Keratinocyte (primary cell): ENCODE measurements around the gene TMOD3. TPM values are rescaled to one million over a fixed set of nuclear protein-coding genes. Genes with fewer than 3 reads are reported as not detected.

Experiments
- DNase-seq: peaks from one replicate; pipeline ENCODE4 v3.0.0-alpha.2; 2011; ENCODE audit warnings: low read depth, missing footprints, low spot score
- FAIRE-seq: peaks from 2 replicates; lab custom pipeline; 2011; peaks lifted over from hg19 to GRCh38; lab: Jason Lieb, UNC
- H2AFZ ChIP-seq: 2 replicates; pipeline ENCODE4 v1.6.0; 2012; ENCODE audit warnings: low read length, control low read depth, inconsistent platforms; ENCODE audit not compliant: control insufficient read depth
- H3K27ac ChIP-seq: 2 replicates; pipeline ENCODE4 v1.5.1; 2011; ENCODE audit warnings: low read length; ENCODE audit not compliant: control insufficient read depth, insufficient read depth
- H3K27me3 ChIP-seq: 3 replicates; pipeline ENCODE4 v1.6.0; 2011; ENCODE audit warnings: low read length; ENCODE audit not compliant: control insufficient read depth, insufficient read depth; ENCODE audit errors: extremely low read depth
- H3K36me3 ChIP-seq, 2 experiments: 2 replicates in 1 of 2; 3 replicates in 1 of 2; pipeline ENCODE4 v1.5.1; 2011; ENCODE audit warnings: low read length in 2 of 2, mild to moderate bottlenecking in 1 of 2; ENCODE audit not compliant: control insufficient read depth in 2 of 2, insufficient read depth in 2 of 2; ENCODE audit errors: extremely low read depth in 1 of 2
- H3K4me1 ChIP-seq: 3 replicates; pipeline ENCODE4 v1.5.1; 2011; ENCODE audit warnings: low read length; ENCODE audit not compliant: control insufficient read depth, insufficient read depth; ENCODE audit errors: extremely low read depth
- H3K4me2 ChIP-seq: 3 replicates; pipeline ENCODE4 v1.6.0; 2011; ENCODE audit warnings: low read depth, low read length; ENCODE audit not compliant: control insufficient read depth, insufficient read depth; ENCODE audit errors: extremely low read depth
- H3K4me3 ChIP-seq, 3 experiments: fragments of 200-600 bp in 1 of 3; sonication (generic) in 1 of 3; 2 replicates in 2 of 3; 3 replicates in 1 of 3; pipeline ENCODE4 v1.5.1; 2011 to 2016; ENCODE audit warnings: low read length in 3 of 3, mild to moderate bottlenecking in 3 of 3, control low read depth in 2 of 3, inconsistent platforms in 1 of 3, low read depth in 1 of 3, mixed read lengths in 1 of 3, mixed run types in 1 of 3, moderate library complexity in 1 of 3; ENCODE audit not compliant: control insufficient read depth in 2 of 3, insufficient read depth in 2 of 3; ENCODE audit errors: extremely low read depth in 1 of 3
- H3K79me2 ChIP-seq: 2 replicates; pipeline ENCODE4 v1.6.0; 2012; ENCODE audit warnings: low read length; ENCODE audit not compliant: control insufficient read depth, insufficient read depth
- H3K9ac ChIP-seq: 3 replicates; pipeline ENCODE4 v1.6.0; 2011; ENCODE audit warnings: low read length; ENCODE audit not compliant: control insufficient read depth, insufficient read depth; ENCODE audit errors: extremely low read depth
- H3K9me1 ChIP-seq: 3 replicates; pipeline ENCODE4 v1.6.0; 2011; ENCODE audit warnings: low read length; ENCODE audit not compliant: control insufficient read depth, insufficient read depth; ENCODE audit errors: extremely low read depth
- H3K9me3 ChIP-seq: 2 replicates; pipeline ENCODE4 v1.5.1; 2012; ENCODE audit warnings: low read depth, low read length; ENCODE audit not compliant: control insufficient read depth
- H4K20me1 ChIP-seq: 3 replicates; pipeline ENCODE4 v1.6.0; 2011; ENCODE audit warnings: low read length; ENCODE audit not compliant: control insufficient read depth, insufficient read depth; ENCODE audit errors: extremely low read depth
- EZH2 ChIP-seq: IDR thresholded peaks from one replicate; pipeline ENCODE4 v1.6.1; 2012; ENCODE audit warnings: inconsistent platforms, mild to moderate bottlenecking, low read length, moderate library complexity
- dilution Hi-C: fragments of 300-500 bp; cut with MboI; formaldehyde crosslinking; loops from one replicate; pipeline ENCODE4 v1.7.0; 2020; ENCODE audit warnings: low sequenced_read_pairs; ENCODE audit not compliant: extremely low pct_ligation_motif_present
- polyA plus RNA-seq, 5 experiments: library from polyadenylated mRNA; depleted of rRNA in 3 of 5; stranded (reverse) in 3 of 5; stranded (forward) in 1 of 5; unstranded in 1 of 5; fragments of >200 nt; gene quantifications; 1 replicate in 1 of 5; 2 replicates in 3 of 5; 3 replicates in 1 of 5; pipeline versions ENCODE4 v1.2.1 to v1.2.3, GENCODE V29; 2011 to 2012; ENCODE audit warnings: missing spikeins in 2 of 5, low read depth in 1 of 5, low replicate concordance in 1 of 5
- TF ChIP-seq, protein P1 (sequence below), 3 experiments: IDR thresholded peaks in 1 of 3; conservative IDR thresholded peaks in 1 of 3; optimal IDR thresholded peaks in 1 of 3; 2 replicates in 2 of 3; 3 replicates in 1 of 3; pipeline versions ENCODE3 to v1.5.1; 2011; ENCODE audit warnings: low read length in 3 of 3, mild to moderate bottlenecking in 3 of 3, moderate library complexity in 2 of 3, control low read depth in 1 of 3, inconsistent platforms in 1 of 3; ENCODE audit not compliant: insufficient read depth in 2 of 3; ENCODE audit errors: extremely low read depth in 1 of 3

The TMOD3 gene
- polyA plus RNA-seq, 1 donor (not counting 4 experiments of a cell fraction or from before 2014, with no cell fraction given), result 100 TPM

DNA sequence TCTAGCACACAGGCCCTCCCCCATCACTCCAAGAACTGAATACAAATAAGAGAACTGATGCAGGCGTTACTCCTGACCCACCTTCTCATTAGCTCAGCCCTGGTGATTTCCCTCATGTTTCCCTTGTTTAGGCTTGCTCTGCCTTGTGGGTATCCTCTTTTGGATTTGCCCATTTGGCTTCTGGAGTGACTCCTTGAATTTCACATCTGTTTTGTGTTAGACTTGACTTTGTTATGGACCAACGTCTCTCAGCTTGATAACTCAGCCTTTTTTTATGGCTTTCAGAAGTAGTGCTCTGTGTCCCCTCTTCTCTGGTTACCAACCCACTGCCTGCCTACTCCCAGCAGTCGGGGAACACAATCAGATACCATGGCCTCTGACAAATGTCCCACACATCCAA lies 11.3 kb upstream of the TMOD3 start:
- Histone ChIP-seq H3K4me1 (no peaks in the 10 kb centered on the region), H2AFZ (no peak overlapping the region)

DNA sequence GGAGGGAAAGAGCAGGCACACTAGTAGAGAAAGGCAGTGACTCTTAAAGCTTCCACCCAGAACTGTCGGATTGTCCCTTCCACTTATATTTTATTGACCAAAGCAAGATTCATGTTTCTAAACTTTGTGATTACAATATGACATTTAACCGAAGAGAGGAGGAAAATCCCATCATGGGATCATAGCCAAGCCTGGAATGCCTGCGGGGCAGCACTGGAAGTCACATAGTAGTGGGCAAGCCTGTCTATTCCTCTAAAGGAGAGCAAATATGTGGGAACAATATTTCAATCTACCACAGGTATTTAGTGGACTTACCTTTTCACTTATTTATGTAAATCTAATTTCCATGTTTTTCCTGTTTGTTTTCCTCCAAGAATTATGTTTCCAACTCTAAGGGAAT lies 3.8 kb upstream of the TMOD3 start:
- DNase-seq (no peak), FAIRE-seq (peak; percentile 67)
- Histone ChIP-seq H3K9me1 (no peaks in the 10 kb centered on the region), H3K4me1 (peaks cover 29% of the 10 kb centered on the region), H2AFZ (no peak overlapping the region), H3K4me3 (no peak overlapping the region), H3K27ac (peak overlapping the region; percentile 17), H3K9ac (no peak overlapping the region), H3K27me3 (no peaks in the 10 kb centered on the region), H3K9me3 (no peaks in the 10 kb centered on the region), H4K20me1 (peaks cover 1% of the 10 kb centered on the region), H3K79me2 (peaks cover 12% of the 10 kb centered on the region), H3K36me3 (no peaks in the 10 kb centered on the region), H3K4me2 (no peak overlapping the region)
- dilution Hi-C loops, result no loop called here
- TF ChIP-seq, protein P1, sequence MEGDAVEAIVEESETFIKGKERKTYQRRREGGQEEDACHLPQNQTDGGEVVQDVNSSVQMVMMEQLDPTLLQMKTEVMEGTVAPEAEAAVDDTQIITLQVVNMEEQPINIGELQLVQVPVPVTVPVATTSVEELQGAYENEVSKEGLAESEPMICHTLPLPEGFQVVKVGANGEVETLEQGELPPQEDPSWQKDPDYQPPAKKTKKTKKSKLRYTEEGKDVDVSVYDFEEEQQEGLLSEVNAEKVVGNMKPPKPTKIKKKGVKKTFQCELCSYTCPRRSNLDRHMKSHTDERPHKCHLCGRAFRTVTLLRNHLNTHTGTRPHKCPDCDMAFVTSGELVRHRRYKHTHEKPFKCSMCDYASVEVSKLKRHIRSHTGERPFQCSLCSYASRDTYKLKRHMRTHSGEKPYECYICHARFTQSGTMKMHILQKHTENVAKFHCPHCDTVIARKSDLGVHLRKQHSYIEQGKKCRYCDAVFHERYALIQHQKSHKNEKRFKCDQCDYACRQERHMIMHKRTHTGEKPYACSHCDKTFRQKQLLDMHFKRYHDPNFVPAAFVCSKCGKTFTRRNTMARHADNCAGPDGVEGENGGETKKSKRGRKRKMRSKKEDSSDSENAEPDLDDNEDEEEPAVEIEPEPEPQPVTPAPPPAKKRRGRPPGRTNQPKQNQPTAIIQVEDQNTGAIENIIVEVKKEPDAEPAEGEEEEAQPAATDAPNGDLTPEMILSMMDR (optimal IDR thresholded peaks at IDR 0.05 in 1 of 3, IDR thresholded peaks at IDR 0.05 in 1 of 3, conservative IDR thresholded peaks at IDR 0.05 in 1 of 3; ENCODE audit: extremely low read depth in 1 of 3, insufficient read depth in 2 of 3, low read length in 3 of 3), result no peak
- TF ChIP-seq EZH2, result no peak

More for the DNA sequence above, 11.3 kb upstream of the TMOD3 start:
- H3K27ac ChIP-seq, result no peak overlapping the region
- H3K27me3 ChIP-seq, result no peaks in the 10 kb centered on the region
- FAIRE-seq, result no peak
- no peak overlapping the region for H3K4me3 ChIP-seq
- DNase-seq, result no peak
- H3K36me3 ChIP-seq, result no peaks in the 10 kb centered on the region
- dilution Hi-C loops, result no loop called here
- no peaks in the 10 kb centered on the region for H3K9me1 ChIP-seq
- no peaks in the 10 kb centered on the region for H3K9me3 ChIP-seq
- no peak overlapping the region for H3K4me2 ChIP-seq
- H3K79me2 ChIP-seq, result no peaks in the 10 kb centered on the region
- TF ChIP-seq, protein P1 (optimal IDR thresholded peaks at IDR 0.05 in 1 of 3, IDR thresholded peaks at IDR 0.05 in 1 of 3, conservative IDR thresholded peaks at IDR 0.05 in 1 of 3; ENCODE audit: extremely low read depth in 1 of 3, insufficient read depth in 2 of 3, low read length in 3 of 3), result no peak
- TF ChIP-seq EZH2, result no peak
- H4K20me1 ChIP-seq, result no peaks in the 10 kb centered on the region
- H3K9ac ChIP-seq, result no peak overlapping the region
